SK-N-SH (cell line): ENCODE data around the gene HSF5. TPM values are rescaled to one million over a fixed set of nuclear protein-coding genes. Genes with fewer than 3 reads are reported as not detected.

ENCODE experiments used
- CTCF ChIA-PET: fragments of 300-600, 350-600 bp; formaldehyde crosslinking; extraction: SDS; loops from one replicate; lab custom pipeline; 2021; lab: Yijun Ruan, JAX
- POLR2A ChIA-PET: fragments of 350-600 bp; sonication (Branson Sonifier 250); formaldehyde crosslinking; extraction: SDS; loops from one replicate; lab custom pipeline; 2020; ENCODE audit warnings: antibody characterized with exemption, inconsistent platforms; lab: Yijun Ruan, JAX
- DNase-seq: peaks from one replicate; pipeline ENCODE4 v3.0.0; 2012
- H2AFZ ChIP-seq: fragments of 200-600 bp; sonication (generic); 2 replicates; pipeline ENCODE4 v1.8.1; 2016; ENCODE audit warnings: antibody characterized with exemption, mild to moderate bottlenecking, low read depth
- H3F3A ChIP-seq: fragments of 200-600 bp; sonication (generic); replicated peaks from 2 replicates; pipeline ENCODE3; 2016; ENCODE audit warnings: antibody characterized with exemption, mild to moderate bottlenecking; ENCODE audit not compliant: insufficient read depth
- H3K27ac ChIP-seq, 2 experiments: fragments of 200-500 bp in 1 of 2; fragments of 200-600 bp in 1 of 2; sonication (Bioruptor generic) in 1 of 2; sonication (generic), shearing (Covaris generic) in 1 of 2; 2 replicates each; pipeline versions ENCODE4 v1.5.1 to v1.6.1; 2014 to 2016; ENCODE audit warnings: low read depth in 2 of 2, inconsistent platforms in 1 of 2, low read length in 1 of 2, mild to moderate bottlenecking in 1 of 2, mixed read lengths in 1 of 2
- H3K27me3 ChIP-seq: fragments of 200-600 bp; sonication (generic), shearing (Covaris generic); 2 replicates; pipeline ENCODE4 v1.6.1; 2016; ENCODE audit warnings: mixed run types; ENCODE audit not compliant: insufficient read depth
- H3K36me3 ChIP-seq, 2 experiments: fragments of 200-500 bp in 1 of 2; fragments of 200-600 bp in 1 of 2; sonication (Bioruptor generic) in 1 of 2; sonication (generic) in 1 of 2; replicated peaks in 1 of 2; 2 replicates each; pipeline versions ENCODE3 to v1.5.1; 2014 to 2016; ENCODE audit warnings: low read length in 1 of 2, mild to moderate bottlenecking in 1 of 2; ENCODE audit not compliant: insufficient read depth in 2 of 2, control insufficient read depth in 1 of 2
- H3K4me1 ChIP-seq, 2 experiments: fragments of 200-500 bp in 1 of 2; fragments of 200-600 bp in 1 of 2; sonication (Bioruptor generic) in 1 of 2; sonication (generic), shearing (Covaris generic) in 1 of 2; 2 replicates each; pipeline versions ENCODE4 v1.5.1 to v1.6.1; 2014 to 2016; ENCODE audit warnings: low read depth in 1 of 2, low read length in 1 of 2, mixed run types in 1 of 2; ENCODE audit not compliant: insufficient read depth in 2 of 2, control insufficient read depth in 1 of 2
- H3K4me2 ChIP-seq: fragments of 200-600 bp; sonication (generic), shearing (Covaris generic); 2 replicates; pipeline ENCODE4 v1.6.1; 2017; ENCODE audit warnings: mixed run types
- H3K4me3 ChIP-seq, 2 experiments: fragments of 200-500 bp in 1 of 2; fragments of 200-600 bp in 1 of 2; sonication (Bioruptor generic) in 1 of 2; sonication (generic), shearing (Covaris generic) in 1 of 2; 2 replicates each; pipeline versions ENCODE4 v1.5.1 to v1.8.1; 2014 to 2016; ENCODE audit warnings: low read depth in 2 of 2, inconsistent platforms in 1 of 2, low read length in 1 of 2, mild to moderate bottlenecking in 1 of 2, mixed read lengths in 1 of 2, moderate library complexity in 1 of 2
- H3K79me2 ChIP-seq: fragments of 200-600 bp; sonication (generic); 2 replicates; pipeline ENCODE4 v1.8.1; 2017; ENCODE audit warnings: mild to moderate bottlenecking; ENCODE audit not compliant: insufficient read depth
- H3K9ac ChIP-seq: fragments of 200-600 bp; sonication (generic); 2 replicates; pipeline ENCODE4 v1.6.1; 2017; ENCODE audit warnings: mixed run types
- H3K9me2 ChIP-seq: fragments of 200-600 bp; sonication (generic); 2 replicates; pipeline ENCODE4 v1.6.1; 2017; ENCODE audit warnings: mixed run types
- H3K9me3 ChIP-seq: fragments of 200-600 bp; sonication (generic); 2 replicates; pipeline ENCODE4 v1.6.1; 2017; ENCODE audit warnings: mixed run types, mild to moderate bottlenecking, moderate library complexity
- H4K20me1 ChIP-seq: fragments of 200-600 bp; sonication (generic); 2 replicates; pipeline ENCODE4 v1.6.1; 2017; ENCODE audit warnings: mild to moderate bottlenecking, mixed run types; ENCODE audit not compliant: insufficient read depth
- ELF1 ChIP-seq: IDR thresholded peaks from 2 replicates; pipeline ENCODE4 v1.4.0; 2012
- EP300 ChIP-seq, 2 experiments: IDR thresholded peaks; 2 replicates each; pipeline versions ENCODE4 v1.4.0 to v1.6.1; 2012; ENCODE audit warnings: borderline replicate concordance in 1 of 2, low read depth in 1 of 2, low read length in 1 of 2
- EZH2phosphoT487 ChIP-seq: fragments of 200-600 bp; sonication (generic); IDR thresholded peaks from 2 replicates; pipeline ENCODE4 v1.6.1; 2017; ENCODE audit warnings: low read depth, mixed run types, mild to moderate bottlenecking, antibody characterized with exemption, moderate library complexity, borderline replicate concordance
- FOSL2 ChIP-seq: IDR thresholded peaks from 2 replicates; pipeline ENCODE4 v1.4.0; 2012; ENCODE audit warnings: low read depth, mild to moderate bottlenecking, moderate library complexity, borderline replicate concordance
- GABPA ChIP-seq: IDR thresholded peaks from 2 replicates; pipeline ENCODE4 v1.4.0; 2012; ENCODE audit warnings: low read depth, mild to moderate bottlenecking
- GATA2 ChIP-seq: sonication (generic); formaldehyde crosslinking; IDR thresholded peaks from 2 replicates; pipeline ENCODE4 v1.5.0; 2020; ENCODE audit warnings: mild to moderate bottlenecking, missing genetic modification reagents
- NRF1 ChIP-seq: IDR thresholded peaks from 2 replicates; pipeline ENCODE4 v1.6.1; 2012; ENCODE audit warnings: low read depth, mild to moderate bottlenecking, low read length
- POLR2AphosphoS5 ChIP-seq: IDR thresholded peaks from 2 replicates; pipeline ENCODE4 v1.6.1; 2012; ENCODE audit warnings: low read depth, low read length
- RAD21 ChIP-seq: IDR thresholded peaks from 2 replicates; pipeline ENCODE4 v1.6.1; 2012; ENCODE audit warnings: mild to moderate bottlenecking, low read length
- RFX5 ChIP-seq: IDR thresholded peaks from 2 replicates; pipeline ENCODE4 v1.6.1; 2012; ENCODE audit warnings: mild to moderate bottlenecking, improper control_type of control experiment, low read length
- RXRA ChIP-seq: IDR thresholded peaks from 2 replicates; pipeline ENCODE4 v1.4.0; 2012; ENCODE audit warnings: low read depth, mild to moderate bottlenecking, borderline replicate concordance
- SMC3 ChIP-seq: IDR thresholded peaks from 2 replicates; pipeline ENCODE4 v1.6.1; 2012; ENCODE audit warnings: low read depth, low read length, improper control_type of control experiment
- TAF1 ChIP-seq: IDR thresholded peaks from 2 replicates; pipeline ENCODE4 v1.6.1; 2012; ENCODE audit warnings: low read depth, mild to moderate bottlenecking, low read length, moderate library complexity, borderline replicate concordance
- TEAD4 ChIP-seq: IDR thresholded peaks from 2 replicates; pipeline ENCODE4 v1.4.0; 2012; ENCODE audit warnings: mild to moderate bottlenecking, borderline replicate concordance; ENCODE audit not compliant: insufficient read depth
- WGBS: methylation state at CpG from one replicate; pipeline ENCODE4 v1.1.6; 2017; ENCODE audit warnings: low lambda C conversion rate; 5-methylcytosine and 5-hydroxymethylcytosine counted together
- polyA plus RNA-seq, 3 experiments: library from polyadenylated mRNA; depleted of rRNA; stranded (reverse); fragments of >200 nt; gene quantifications; 2 replicates each; pipeline ENCODE4 v1.2.3, GENCODE V29; 2012
- TF ChIP-seq, protein P1 (sequence below): fragments of 150-350 bp; IDR thresholded peaks from 2 replicates; pipeline ENCODE4 v1.6.1; 2017; ENCODE audit warnings: antibody characterized with exemption, low read length, low read depth, borderline replicate concordance
- TF ChIP-seq, protein P2 (sequence below): IDR thresholded peaks from 2 replicates; pipeline ENCODE4 v1.4.0; 2012; ENCODE audit warnings: low read depth
- TF ChIP-seq, protein P3 (sequence below): IDR thresholded peaks from 2 replicates; pipeline ENCODE4; 2012
- TF ChIP-seq, protein P4 (sequence below): IDR thresholded peaks from 2 replicates; pipeline ENCODE4 v1.4.0; 2012; ENCODE audit warnings: low read depth, borderline replicate concordance
- TF ChIP-seq, protein P5 (sequence below): IDR thresholded peaks from 2 replicates; pipeline ENCODE4 v1.6.1; 2012; ENCODE audit warnings: mild to moderate bottlenecking, low read depth, low read length, moderate library complexity

The HSF5 gene
- polyA plus RNA-seq, 1 of the 3 experiments (the other 2 are of a cell fraction): not detected

DNA sequence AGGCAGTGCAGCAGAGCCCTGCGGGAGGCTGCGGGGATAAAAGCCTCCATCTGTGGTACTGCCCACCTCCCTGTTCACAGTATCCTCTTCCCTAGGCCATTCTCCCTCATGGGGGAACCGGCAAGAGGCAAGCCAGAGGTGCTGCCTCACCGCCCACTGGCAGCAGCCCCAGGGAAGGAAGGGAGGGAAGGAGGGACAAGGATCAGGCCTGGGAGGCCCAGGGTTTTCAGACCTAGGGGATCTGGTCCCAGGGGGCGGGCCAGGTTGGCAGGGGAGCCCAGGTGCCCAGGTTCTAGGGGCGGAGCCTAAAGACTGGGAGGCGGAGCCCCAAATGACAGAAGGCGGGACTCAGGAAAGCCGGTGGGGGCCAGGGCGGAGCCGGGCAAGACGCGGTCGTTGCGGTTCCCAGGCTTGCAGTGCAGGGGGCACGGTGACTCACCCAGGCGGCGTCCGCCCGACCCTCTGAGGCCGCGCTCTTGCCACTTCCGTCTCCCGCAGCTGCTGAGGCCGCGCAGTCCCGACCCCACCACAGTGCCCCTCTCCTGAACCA, 29.2 kb upstream of the HSF5 start (continued):
- TF ChIP-seq TAF1: peak; percentile 64; the same call in 1 of the 2 replicates
- TF ChIP-seq, protein P1, sequence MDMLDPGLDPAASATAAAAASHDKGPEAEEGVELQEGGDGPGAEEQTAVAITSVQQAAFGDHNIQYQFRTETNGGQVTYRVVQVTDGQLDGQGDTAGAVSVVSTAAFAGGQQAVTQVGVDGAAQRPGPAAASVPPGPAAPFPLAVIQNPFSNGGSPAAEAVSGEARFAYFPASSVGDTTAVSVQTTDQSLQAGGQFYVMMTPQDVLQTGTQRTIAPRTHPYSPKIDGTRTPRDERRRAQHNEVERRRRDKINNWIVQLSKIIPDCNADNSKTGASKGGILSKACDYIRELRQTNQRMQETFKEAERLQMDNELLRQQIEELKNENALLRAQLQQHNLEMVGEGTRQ: no peak

DNA sequence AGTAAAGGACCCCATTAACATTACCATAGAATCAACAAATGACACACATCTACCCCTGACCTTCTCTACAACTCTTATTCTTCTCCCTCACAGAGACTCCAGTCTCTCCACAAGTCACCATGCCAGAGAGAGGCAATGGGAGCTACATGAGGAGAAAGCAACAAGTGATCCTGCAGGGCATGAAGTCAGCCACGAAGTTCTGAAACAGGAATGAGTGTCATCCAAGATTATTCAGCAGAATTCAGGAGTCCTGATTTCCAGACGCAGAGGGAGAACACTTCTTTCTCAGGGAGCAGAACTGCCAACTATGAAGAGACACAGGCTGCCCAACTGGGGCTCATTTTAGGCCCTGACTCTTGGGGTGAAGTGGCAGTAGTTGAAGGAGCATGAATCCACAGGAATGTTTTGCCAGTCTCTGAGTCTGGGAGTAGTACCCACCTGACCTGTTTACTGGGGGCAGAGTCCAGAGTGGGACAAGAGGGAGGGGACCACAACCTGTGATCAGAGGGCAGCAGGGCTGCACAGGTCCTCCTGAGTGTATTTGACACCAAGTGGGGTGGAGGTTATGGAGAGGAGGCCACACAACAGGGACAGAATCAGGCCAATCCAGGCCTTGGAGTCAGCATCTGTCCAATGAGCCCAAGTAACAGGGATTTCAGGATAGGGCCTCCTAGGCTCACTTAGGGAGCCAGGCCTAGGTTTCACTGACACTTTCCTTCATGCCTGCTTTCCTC, 28.6 kb upstream of the HSF5 start:
- Histone ChIP-seq H3K27ac (peak overlapping the region; percentile 69 to 91), H3K4me1 (peaks cover 7 to 31% of the 10 kb centered on the region in 2 experiments; a peak in 2 of 4 replicates), H4K20me1 (no peaks in the 10 kb centered on the region; the same call in 1 of the 2 replicates), H3K36me3 (peaks cover 2 to 16% of the 10 kb centered on the region in 2 experiments), H3K9me3 (no peaks in the 10 kb centered on the region), H3K4me2 (peak overlapping the region; percentile 96), H3K79me2 (peaks cover 19% of the 10 kb centered on the region), H3K9ac (peak overlapping the region; percentile 71), H3F3A (peaks cover 27% of the 10 kb centered on the region), H2AFZ (peak overlapping the region; percentile 84; the same call in 1 of the 2 replicates), H3K27me3 (no peaks in the 10 kb centered on the region), H3K4me3 (peak overlapping the region; percentile 80 to 87), H3K9me2 (no peaks in the 10 kb centered on the region)
- POLR2A ChIA-PET: interaction anchor here (0.6 to 2.8 kb wide), 4 partner anchors 69 to 482 kb away, joined by 3 to 72 read pairs (median 6); partner anchors contain the start of genes RAD51C and TEX14
- CTCF ChIA-PET: interaction anchor here (1.1 to 6.4 kb wide), 4 partner anchors 15 to 488 kb away, joined by 3 to 112 read pairs (median 32); no protein-coding TSS in a partner anchor
- TF ChIP-seq GATA2 (CRISPR knock-in tag): no peak
- no peak for TF ChIP-seq EZH2phosphoT487
- no peak for TF ChIP-seq FOSL2
- no peak for TF ChIP-seq RXRA
- TF ChIP-seq, protein P1: no peak
- TF ChIP-seq, protein P2, sequence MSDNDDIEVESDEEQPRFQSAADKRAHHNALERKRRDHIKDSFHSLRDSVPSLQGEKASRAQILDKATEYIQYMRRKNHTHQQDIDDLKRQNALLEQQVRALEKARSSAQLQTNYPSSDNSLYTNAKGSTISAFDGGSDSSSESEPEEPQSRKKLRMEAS: no peak
- no peak for TF ChIP-seq POLR2AphosphoS5
- TF ChIP-seq, protein P3, sequence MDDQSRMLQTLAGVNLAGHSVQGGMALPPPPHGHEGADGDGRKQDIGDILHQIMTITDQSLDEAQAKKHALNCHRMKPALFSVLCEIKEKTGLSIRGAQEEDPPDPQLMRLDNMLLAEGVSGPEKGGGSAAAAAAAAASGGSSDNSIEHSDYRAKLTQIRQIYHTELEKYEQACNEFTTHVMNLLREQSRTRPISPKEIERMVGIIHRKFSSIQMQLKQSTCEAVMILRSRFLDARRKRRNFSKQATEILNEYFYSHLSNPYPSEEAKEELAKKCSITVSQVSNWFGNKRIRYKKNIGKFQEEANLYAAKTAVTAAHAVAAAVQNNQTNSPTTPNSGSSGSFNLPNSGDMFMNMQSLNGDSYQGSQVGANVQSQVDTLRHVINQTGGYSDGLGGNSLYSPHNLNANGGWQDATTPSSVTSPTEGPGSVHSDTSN: no peak
- no peak for TF ChIP-seq TAF1
- TF ChIP-seq EP300 (IDR thresholded peaks at IDR 0.05; ENCODE audit: borderline replicate concordance in 1 of 2, low read depth in 1 of 2, low read length in 1 of 2): no peak
- TF ChIP-seq, protein P4, sequence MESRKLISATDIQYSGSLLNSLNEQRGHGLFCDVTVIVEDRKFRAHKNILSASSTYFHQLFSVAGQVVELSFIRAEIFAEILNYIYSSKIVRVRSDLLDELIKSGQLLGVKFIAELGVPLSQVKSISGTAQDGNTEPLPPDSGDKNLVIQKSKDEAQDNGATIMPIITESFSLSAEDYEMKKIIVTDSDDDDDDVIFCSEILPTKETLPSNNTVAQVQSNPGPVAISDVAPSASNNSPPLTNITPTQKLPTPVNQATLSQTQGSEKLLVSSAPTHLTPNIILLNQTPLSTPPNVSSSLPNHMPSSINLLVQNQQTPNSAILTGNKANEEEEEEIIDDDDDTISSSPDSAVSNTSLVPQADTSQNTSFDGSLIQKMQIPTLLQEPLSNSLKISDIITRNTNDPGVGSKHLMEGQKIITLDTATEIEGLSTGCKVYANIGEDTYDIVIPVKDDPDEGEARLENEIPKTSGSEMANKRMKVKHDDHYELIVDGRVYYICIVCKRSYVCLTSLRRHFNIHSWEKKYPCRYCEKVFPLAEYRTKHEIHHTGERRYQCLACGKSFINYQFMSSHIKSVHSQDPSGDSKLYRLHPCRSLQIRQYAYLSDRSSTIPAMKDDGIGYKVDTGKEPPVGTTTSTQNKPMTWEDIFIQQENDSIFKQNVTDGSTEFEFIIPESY: no peak
- TF ChIP-seq NRF1: no peak
- TF ChIP-seq RFX5: no peak
- no peak for TF ChIP-seq ELF1
- TF ChIP-seq GABPA: no peak
- TF ChIP-seq RAD21: no peak
- TF ChIP-seq TEAD4: no peak
- TF ChIP-seq, protein P5, sequence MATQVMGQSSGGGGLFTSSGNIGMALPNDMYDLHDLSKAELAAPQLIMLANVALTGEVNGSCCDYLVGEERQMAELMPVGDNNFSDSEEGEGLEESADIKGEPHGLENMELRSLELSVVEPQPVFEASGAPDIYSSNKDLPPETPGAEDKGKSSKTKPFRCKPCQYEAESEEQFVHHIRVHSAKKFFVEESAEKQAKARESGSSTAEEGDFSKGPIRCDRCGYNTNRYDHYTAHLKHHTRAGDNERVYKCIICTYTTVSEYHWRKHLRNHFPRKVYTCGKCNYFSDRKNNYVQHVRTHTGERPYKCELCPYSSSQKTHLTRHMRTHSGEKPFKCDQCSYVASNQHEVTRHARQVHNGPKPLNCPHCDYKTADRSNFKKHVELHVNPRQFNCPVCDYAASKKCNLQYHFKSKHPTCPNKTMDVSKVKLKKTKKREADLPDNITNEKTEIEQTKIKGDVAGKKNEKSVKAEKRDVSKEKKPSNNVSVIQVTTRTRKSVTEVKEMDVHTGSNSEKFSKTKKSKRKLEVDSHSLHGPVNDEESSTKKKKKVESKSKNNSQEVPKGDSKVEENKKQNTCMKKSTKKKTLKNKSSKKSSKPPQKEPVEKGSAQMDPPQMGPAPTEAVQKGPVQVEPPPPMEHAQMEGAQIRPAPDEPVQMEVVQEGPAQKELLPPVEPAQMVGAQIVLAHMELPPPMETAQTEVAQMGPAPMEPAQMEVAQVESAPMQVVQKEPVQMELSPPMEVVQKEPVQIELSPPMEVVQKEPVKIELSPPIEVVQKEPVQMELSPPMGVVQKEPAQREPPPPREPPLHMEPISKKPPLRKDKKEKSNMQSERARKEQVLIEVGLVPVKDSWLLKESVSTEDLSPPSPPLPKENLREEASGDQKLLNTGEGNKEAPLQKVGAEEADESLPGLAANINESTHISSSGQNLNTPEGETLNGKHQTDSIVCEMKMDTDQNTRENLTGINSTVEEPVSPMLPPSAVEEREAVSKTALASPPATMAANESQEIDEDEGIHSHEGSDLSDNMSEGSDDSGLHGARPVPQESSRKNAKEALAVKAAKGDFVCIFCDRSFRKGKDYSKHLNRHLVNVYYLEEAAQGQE: no peak
- TF ChIP-seq SMC3: no peak
- no peak for DNase-seq
- 15% methylated on average over 2 of the region's 2 CpGs for WGBS
